Activated CD8-positive, alpha-beta T cell treated with anti-CD3 and anti-CD28 coated beads for 36 hours (primary cell): ENCODE data around the gene MRPL14. TPM values are rescaled to one million over a fixed set of nuclear protein-coding genes. Genes with fewer than 3 reads are reported as not detected.

Source experiments
- ATAC-seq: fragments of 200-7000 bp; cut with Tn5 transposase; one replicate; pipeline ENCODE4 v1.10.0; 2021; ENCODE audit warnings: mild to moderate bottlenecking, moderate library complexity
- CTCF ChIA-PET: fragments of 350-600 bp; sonication (Branson Sonifier 250); formaldehyde crosslinking; loops from one replicate; lab custom pipeline; 2021; ENCODE audit warnings: antibody characterized with exemption; lab: Charles Lee
- POLR2A ChIA-PET: fragments of 350-600 bp; sonication (Branson Sonifier 250); formaldehyde crosslinking; loops from one replicate; lab custom pipeline; 2021; ENCODE audit warnings: antibody characterized with exemption; lab: Charles Lee
- DNase-seq: peaks from one replicate; pipeline ENCODE4 v3.0.0-alpha.2; 2020
- H3K27ac Mint-ChIP-seq: one replicate; pipeline ENCODE4 v1.8.0; 2021; ENCODE audit warnings: mild to moderate bottlenecking, mixed read lengths
- H3K27me3 Mint-ChIP-seq: one replicate; pipeline ENCODE4 v1.8.0; 2021; ENCODE audit warnings: mixed read lengths
- H3K36me3 Mint-ChIP-seq: one replicate; pipeline ENCODE4 v1.8.0; 2021; ENCODE audit warnings: low read depth, mixed read lengths
- H3K4me1 Mint-ChIP-seq: one replicate; pipeline ENCODE4 v1.8.0; 2021; ENCODE audit warnings: low read depth, mixed read lengths
- H3K4me3 Mint-ChIP-seq: one replicate; pipeline ENCODE4 v1.8.0; 2021; ENCODE audit warnings: mild to moderate bottlenecking, moderate library complexity, mixed read lengths
- H3K9me3 Mint-ChIP-seq: one replicate; pipeline ENCODE4 v1.8.0; 2021; ENCODE audit warnings: mixed read lengths
- intact Hi-C: fragments of 100-400 bp; cut with micrococcal nuclease; formaldehyde crosslinking; loops from one replicate; pipeline ENCODE4 v1.10.0; 2022
- total RNA-seq, 2 experiments: library from RNA; stranded (reverse); gene quantifications; one replicate each; pipeline ENCODE4 v1.2.3, GENCODE V29; 2021
- TF ChIP-seq, protein P1 (sequence below): fragments of 200-600 bp; IDR thresholded peaks from one replicate; pipeline ENCODE4 v1.8.0; 2022; ENCODE audit warnings: antibody characterized with exemption, mild to moderate bottlenecking

MRPL14 gene
- total RNA-seq, 2 experiments from 2014 or later: 42.8 to 44.3 TPM

DNA sequence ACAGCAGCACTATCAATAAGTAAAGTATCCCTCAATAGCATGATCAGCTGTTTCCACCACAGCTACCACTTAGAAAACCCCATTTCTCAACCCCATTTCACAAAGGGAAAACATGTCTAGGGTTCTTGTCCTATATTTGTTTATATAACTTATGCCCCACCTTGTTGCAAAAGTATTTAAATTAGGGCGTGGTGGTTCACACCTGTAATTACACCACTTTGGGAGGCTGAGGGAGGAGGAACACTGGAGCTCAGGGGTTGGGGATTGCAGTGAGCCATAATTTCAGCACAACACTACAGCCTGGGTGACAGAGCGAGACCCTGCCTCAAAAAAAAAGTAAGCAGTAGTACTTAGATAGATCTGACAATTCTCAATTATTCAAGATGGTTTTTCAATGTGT is 3.7 kb downstream of the MRPL14 start:
- ATAC-seq (no peak), DNase-seq (no peak)
- no peaks in the 10 kb centered on the region for H3K9me3 Mint-ChIP-seq
- TF ChIP-seq, protein P1, sequence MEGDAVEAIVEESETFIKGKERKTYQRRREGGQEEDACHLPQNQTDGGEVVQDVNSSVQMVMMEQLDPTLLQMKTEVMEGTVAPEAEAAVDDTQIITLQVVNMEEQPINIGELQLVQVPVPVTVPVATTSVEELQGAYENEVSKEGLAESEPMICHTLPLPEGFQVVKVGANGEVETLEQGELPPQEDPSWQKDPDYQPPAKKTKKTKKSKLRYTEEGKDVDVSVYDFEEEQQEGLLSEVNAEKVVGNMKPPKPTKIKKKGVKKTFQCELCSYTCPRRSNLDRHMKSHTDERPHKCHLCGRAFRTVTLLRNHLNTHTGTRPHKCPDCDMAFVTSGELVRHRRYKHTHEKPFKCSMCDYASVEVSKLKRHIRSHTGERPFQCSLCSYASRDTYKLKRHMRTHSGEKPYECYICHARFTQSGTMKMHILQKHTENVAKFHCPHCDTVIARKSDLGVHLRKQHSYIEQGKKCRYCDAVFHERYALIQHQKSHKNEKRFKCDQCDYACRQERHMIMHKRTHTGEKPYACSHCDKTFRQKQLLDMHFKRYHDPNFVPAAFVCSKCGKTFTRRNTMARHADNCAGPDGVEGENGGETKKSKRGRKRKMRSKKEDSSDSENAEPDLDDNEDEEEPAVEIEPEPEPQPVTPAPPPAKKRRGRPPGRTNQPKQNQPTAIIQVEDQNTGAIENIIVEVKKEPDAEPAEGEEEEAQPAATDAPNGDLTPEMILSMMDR: no peak
- POLR2A ChIA-PET: interaction anchor here (0.8 to 1.0 kb wide), 3 partner anchors 24 to 125 kb away, joined by 3 read pairs; partner anchors contain the start of gene HSP90AB1
- H3K27me3 Mint-ChIP-seq: no peaks in the 10 kb centered on the region
- H3K4me1 Mint-ChIP-seq: peaks cover 64% of the 10 kb centered on the region
- H3K36me3 Mint-ChIP-seq: peaks cover 21% of the 10 kb centered on the region
- CTCF ChIA-PET: interaction anchor here (1.1 to 2.3 kb wide), 5 partner anchors 12 to 216 kb away, joined by 3 to 7 read pairs (median 4); no protein-coding TSS in a partner anchor
- intact Hi-C loops: no loop called here
- H3K4me3 Mint-ChIP-seq: no peak overlapping the region
- H3K27ac Mint-ChIP-seq: no peak overlapping the region

DNA sequence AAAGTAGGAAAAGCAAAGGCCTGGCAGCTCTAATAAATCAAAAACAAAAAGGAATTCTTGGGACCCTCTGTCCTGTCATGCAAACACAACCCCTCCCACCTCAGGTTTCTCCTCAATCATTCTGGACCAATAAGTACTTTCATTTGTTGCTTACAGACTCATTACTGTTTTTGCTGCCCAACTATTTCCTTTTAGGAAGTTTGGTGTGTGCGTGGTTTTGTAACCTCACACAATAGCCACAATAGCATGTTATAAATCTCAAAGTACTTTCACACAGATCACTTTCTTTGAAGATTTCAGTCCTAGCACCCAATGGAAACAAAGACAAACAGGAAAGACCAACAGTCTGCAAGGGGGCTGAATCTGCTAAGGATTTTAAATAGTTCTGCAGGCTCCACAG is 4.5 kb downstream of the MRPL14 start:
- POLR2A ChIA-PET: interaction anchor here (0.8 to 1.0 kb wide), 2 partner anchors 23 to 124 kb away, joined by 3 read pairs; partner anchors contain the start of gene HSP90AB1
- intact Hi-C loops: no loop called here
- Mint-ChIP-seq H3K27ac (peak overlapping the region; percentile 18), H3K4me3 (peak overlapping the region; percentile 2), H3K9me3 (no peaks in the 10 kb centered on the region), H3K4me1 (peaks cover 71% of the 10 kb centered on the region), H3K36me3 (peaks cover 23% of the 10 kb centered on the region), H3K27me3 (no peaks in the 10 kb centered on the region)
- DNase-seq: peak; percentile 50
- TF ChIP-seq, protein P1: no peak
- no peak for ATAC-seq
- CTCF ChIA-PET: interaction anchor here (1.1 to 2.3 kb wide), 6 partner anchors 10 to 216 kb away, joined by 3 to 7 read pairs (median 4); no protein-coding TSS in a partner anchor

DNA sequence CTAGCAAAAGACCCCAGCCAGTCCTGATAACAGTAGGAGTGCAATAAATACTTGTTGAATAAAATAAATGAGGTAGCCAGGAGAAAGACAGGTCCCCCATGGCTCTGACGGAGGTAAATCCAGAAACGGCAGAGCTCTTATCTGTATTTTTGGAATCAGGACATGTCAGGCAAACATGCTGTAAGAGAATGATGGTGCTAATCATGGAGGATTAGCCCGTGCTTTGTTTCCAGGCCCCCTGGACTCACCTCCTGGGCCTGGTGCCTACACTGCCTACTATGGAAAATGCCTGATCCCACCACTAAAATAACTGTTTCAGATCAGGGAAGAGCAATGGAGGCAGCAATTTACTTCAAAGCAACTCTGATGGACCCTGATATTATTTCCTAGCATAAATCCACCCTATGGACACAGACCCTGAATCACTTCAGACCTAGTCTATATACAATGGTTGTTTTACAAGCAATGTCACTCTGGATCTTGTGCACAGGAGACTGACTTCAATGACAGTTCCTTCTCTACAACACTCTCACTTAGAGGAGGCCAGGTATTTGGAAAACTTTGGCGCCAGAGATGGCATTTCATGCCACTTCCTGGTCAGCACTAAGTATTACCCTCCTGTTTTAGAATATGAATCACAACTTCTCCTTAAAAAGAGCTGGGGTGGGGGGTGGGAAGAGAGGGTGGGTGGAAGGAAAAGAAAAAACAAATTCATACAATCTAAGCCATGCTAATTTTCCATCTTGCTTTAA is 6.4 kb downstream of the MRPL14 start:
- H3K4me1 Mint-ChIP-seq: peaks cover 76% of the 10 kb centered on the region
- ChIA-PET POLR2A (no interaction called here), CTCF (interaction anchor here (0.8 to 2.1 kb wide), 3 partner anchors 24 to 121 kb away, joined by 3 to 5 read pairs (median 4); no protein-coding TSS in a partner anchor)
- no peak for ATAC-seq
- peaks cover 14% of the 10 kb centered on the region for H3K36me3 Mint-ChIP-seq
- no peak for DNase-seq
- H3K9me3 Mint-ChIP-seq: no peaks in the 10 kb centered on the region
- intact Hi-C loops: no loop called here
- TF ChIP-seq, protein P1: no peak
- H3K27ac Mint-ChIP-seq: no peak overlapping the region
- H3K27me3 Mint-ChIP-seq: no peaks in the 10 kb centered on the region
- no peak overlapping the region for H3K4me3 Mint-ChIP-seq

- peaks cover 15% of the 10 kb centered on the region for H3K36me3 Mint-ChIP-seq
Measured at GRCh38 chr6:44119704-44120262, 7.5 kb downstream of the MRPL14 start.

More at GRCh38 chr6:44119704-44120262, 7.5 kb downstream of the MRPL14 start:
- no peaks in the 10 kb centered on the region for H3K27me3 Mint-ChIP-seq
- DNase-seq: no peak
- no peak overlapping the region for H3K27ac Mint-ChIP-seq
- H3K4me3 Mint-ChIP-seq: no peak overlapping the region
- ATAC-seq: no peak
- intact Hi-C loops: no loop called here
- H3K4me1 Mint-ChIP-seq: peaks cover 69% of the 10 kb centered on the region
- ChIA-PET POLR2A (interaction anchor here (2.6 kb wide), 1 partner anchor 127 kb away, joined by 9 read pairs; the partner anchor contains the start of gene HSP90AB1), CTCF (no interaction called here)
- no peaks in the 10 kb centered on the region for H3K9me3 Mint-ChIP-seq
- TF ChIP-seq, protein P1: no peak
